ENCODE measurements around the gene LTN1. TPM values are rescaled to one million over a fixed set of nuclear protein-coding genes. Genes with fewer than 3 reads are reported as not detected.
A peak's percentile ranks its signal among the peaks of the same experiment; 100 is the strongest.

LTN1 gene
- total RNA-seq, 1 experiment from 2014 or later, result 8.7 TPM

GRCh38 chr21:29025328-29025713 lies 32.6 kb upstream of the LTN1 start:
- H3K9me2 ChIP-seq (ENCODE audit: insufficient read depth), result no peaks in the 10 kb centered on the region
- TSS peak; percentile 47 for BruUV-seq (replicated peaks)
- peaks cover 49% of the 10 kb centered on the region for H3K79me2 ChIP-seq (ENCODE audit: insufficient read depth, low read length)
- H3K36me3 ChIP-seq (ENCODE audit: control insufficient read depth in 1 of 2, insufficient read depth in 2 of 2, low read length in 2 of 2), result peaks cover 0 to 3% of the 10 kb centered on the region in 2 experiments; a peak in 2 of 4 replicates
- ChIA-PET POLR2A (interaction anchor here (0.7 to 4.1 kb wide), 10 partner anchors 8 to 62 kb away, joined by 3 to 39 read pairs (median 4); partner anchors contain the start of genes CCT8 and LTN1), CTCF (no interaction called here), RAD21 (ENCODE audit: low non-redundant PET in 1 of 2, low total read pairs in 2 of 2, uncharacterized antibody in 2 of 2, unreplicated experiment in 2 of 2) (interaction anchor here in 1 of 2 experiments (1.3 kb wide), 1 partner anchor 23 kb away, joined by 4 read pairs; no protein-coding TSS in a partner anchor)
- no peak overlapping the region for H2AFZ ChIP-seq (ENCODE audit: low read depth, low read length, poor library complexity, severe bottlenecking)
- H3K4me1 ChIP-seq (ENCODE audit: control insufficient read depth in 1 of 2, insufficient read depth in 2 of 2, low read length in 2 of 2), result peaks cover 5 to 30% of the 10 kb centered on the region in 2 experiments; a peak in 3 of 4 replicates
- no peak for TF ChIP-seq SRF (IDR thresholded peaks at IDR 0.05; ENCODE audit: low read depth)
- peak overlapping the region; percentile 78 for H3K27ac ChIP-seq (ENCODE audit: low read depth, low read length)
- peak overlapping the region; percentile 82 for H3K9ac ChIP-seq (ENCODE audit: low read length)
- no peaks in the 10 kb centered on the region for H3K9me3 ChIP-seq (ENCODE audit: control insufficient read depth in 1 of 2, insufficient read depth in 1 of 2, low read depth in 1 of 2, low read length in 2 of 2)
- H4K20me1 ChIP-seq (ENCODE audit: insufficient read depth), result no peaks in the 10 kb centered on the region
- ATAC-seq (no peak), DNase-seq (ENCODE audit: low read depth, low spot score) (no peak)
- no peaks in the 10 kb centered on the region for H3K27me3 ChIP-seq (ENCODE audit: insufficient read depth, low read length)
- intact Hi-C loops (cut with micrococcal nuclease), result loop anchor here (2.0 kb wide), 1 partner anchor 33 kb away; the partner anchor contains the start of gene LTN1
- H3K4me2 ChIP-seq (ENCODE audit: low read length), result peak overlapping the region; percentile 84
- H3K4me3 ChIP-seq (replicated peaks in 1 of 2; ENCODE audit: low read depth in 1 of 2, low read length in 2 of 2), result peak overlapping the region; percentile 66 to 67

GRCh38 chr21:29024474-29025327 lies 32.0 kb upstream of the LTN1 start, which contains the start of gene USP16:
USP16 (plus strand) TSS chr21:29024668; CDS start chr21:29027914, 3,246 bp downstream.
- no peaks in the 10 kb centered on the region for H4K20me1 ChIP-seq (ENCODE audit: insufficient read depth)
- H3K9me2 ChIP-seq (ENCODE audit: insufficient read depth), result no peaks in the 10 kb centered on the region
- H3K36me3 ChIP-seq (ENCODE audit: control insufficient read depth in 1 of 2, insufficient read depth in 2 of 2, low read length in 2 of 2), result no peaks in the 10 kb centered on the region; a peak in 2 of 4 replicates
- peaks cover 50% of the 10 kb centered on the region for H3K79me2 ChIP-seq (ENCODE audit: insufficient read depth, low read length)
- H3K4me1 ChIP-seq (ENCODE audit: control insufficient read depth in 1 of 2, insufficient read depth in 2 of 2, low read length in 2 of 2), result peaks cover 5 to 36% of the 10 kb centered on the region in 2 experiments; a peak in 3 of 4 replicates
- H3K4me2 ChIP-seq (ENCODE audit: low read length), result peak within 1 kb of the TSS; percentile 84
- ChIA-PET CTCF (no interaction called here), RAD21 (ENCODE audit: low non-redundant PET in 1 of 2, low total read pairs in 2 of 2, uncharacterized antibody in 2 of 2, unreplicated experiment in 2 of 2) (interaction anchor here in 1 of 2 experiments (1.3 kb wide), 1 partner anchor 22 kb away, joined by 4 read pairs; no protein-coding TSS in a partner anchor), POLR2A (interaction anchor here (0.6 to 4.1 kb wide), 12 partner anchors 9 to 423 kb away, joined by 3 to 39 read pairs (median 5); partner anchors contain the start of genes CCT8 and LTN1)
- H3K27me3 ChIP-seq (ENCODE audit: insufficient read depth, low read length), result no peaks in the 10 kb centered on the region
- intact Hi-C loops (cut with micrococcal nuclease), result loop anchor here (1.0 to 2.0 kb wide), 3 partner anchors 22 to 49 kb away; partner anchors contain the start of genes CCT8 and LTN1
- H3K4me3 ChIP-seq (replicated peaks in 1 of 2; ENCODE audit: low read depth in 1 of 2, low read length in 2 of 2), result peak within 1 kb of the TSS; percentile 66 to 67
- H3K9me3 ChIP-seq (ENCODE audit: control insufficient read depth in 1 of 2, insufficient read depth in 1 of 2, low read depth in 1 of 2, low read length in 2 of 2), result no peaks in the 10 kb centered on the region
- peak within 1 kb of the TSS; percentile 78 for H3K27ac ChIP-seq (ENCODE audit: low read depth, low read length)
- TF ChIP-seq YY1 (IDR thresholded peaks at IDR 0.05; ENCODE audit: extremely low read depth, insufficient replicate concordance, low read depth, low read length) (peak; percentile 9), ELF1 (IDR thresholded peaks at IDR 0.05; ENCODE audit: borderline replicate concordance, low read depth) (no peak), ZFX (IDR thresholded peaks at IDR 0.05) (peak; percentile 74), CTCF (IDR thresholded peaks at IDR 0.05 in 2 of 3, conservative IDR thresholded peaks at IDR 0.05 in 1 of 3; ENCODE audit: borderline replicate concordance in 1 of 3, insufficient read depth in 1 of 3, low read depth in 2 of 3, low read length in 2 of 3) (0 out of 6 replicates have a peak, but pooled peaks of 1 of the 3 experiments have one; percentile 10), ZNF274 (IDR thresholded peaks at IDR 0.05; ENCODE audit: low read depth, low read length) (no peak), SP1 (IDR thresholded peaks at IDR 0.05; ENCODE audit: low read depth) (no peak), MAX (IDR thresholded peaks at IDR 0.05) (no peak), POLR2A (IDR thresholded peaks at IDR 0.05; ENCODE audit: borderline replicate concordance, extremely low read depth, insufficient read depth, insufficient read length) (peak; percentile 62), SRF (IDR thresholded peaks at IDR 0.05; ENCODE audit: low read depth) (no peak), SIN3A (IDR thresholded peaks at IDR 0.05; ENCODE audit: low read depth) (no peak), JUND (IDR thresholded peaks at IDR 0.05) (no peak), POLR2AphosphoS5 (IDR thresholded peaks at IDR 0.05; ENCODE audit: low read depth, low read length) (peak; percentile 67)
- BruUV-seq (replicated peaks), result no TSS peak
- peak within 1 kb of the TSS; percentile 82 for H3K9ac ChIP-seq (ENCODE audit: low read length)
- DNase-seq (ENCODE audit: low read depth, low spot score) (peak; percentile 98), ATAC-seq (peak; percentile 97)
- no peak within 1 kb of the TSS for H2AFZ ChIP-seq (ENCODE audit: low read depth, low read length, poor library complexity, severe bottlenecking)

All from HCT116 (cell line).